ENCODE data around the gene LRATD1. TPM values are rescaled to one million over a fixed set of nuclear protein-coding genes. Genes with fewer than 3 reads are reported as not detected.
"Not testable (repeated sequence)": the region's sequence is repeated elsewhere in the genome, so short reads cannot be mapped to it uniquely, and the experiment has no call there.

Gene LRATD1
- polyA plus RNA-seq (ENCODE audit: insufficient read length) = 10.0 TPM

GRCh38 chr2:14632133-14632936, at the start of gene LRATD1:
Gene LRATD1 (plus strand): TSS chr2:14632717. CDS start chr2:14633980, 1,263 bp downstream.
- peak; percentile 36 for DNase-seq (ENCODE audit: low read depth)

DNA sequence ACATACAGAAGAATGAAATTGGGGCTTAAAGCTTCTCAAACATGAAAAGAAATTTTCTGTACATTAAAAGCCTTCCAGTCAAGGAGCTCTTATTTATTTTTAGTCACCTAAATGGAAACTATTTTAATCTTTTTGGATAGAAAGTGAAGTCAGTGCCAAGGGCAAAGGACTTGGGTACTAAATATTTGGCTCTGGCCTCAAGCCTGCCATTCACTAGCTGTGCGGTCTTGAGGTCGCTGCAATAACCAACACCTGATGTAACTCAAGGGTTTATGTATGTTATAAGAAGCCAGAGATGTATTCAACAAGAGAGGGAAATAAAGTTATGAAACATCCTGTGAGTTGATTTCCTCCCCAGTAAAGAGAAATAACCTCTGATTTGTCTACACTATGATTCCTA, 49.5 kb upstream of the LRATD1 start:
- no peak for DNase-seq (ENCODE audit: low read depth)

GRCh38 chr2:14583802-14584201, 48.7 kb upstream of the LRATD1 start:
- DNase-seq (ENCODE audit: low read depth) = no peak

- DNase-seq (ENCODE audit: low read depth) = no peak
Observed at GRCh38 chr2:14587119-14587518, 45.4 kb upstream of the LRATD1 start.

DNA sequence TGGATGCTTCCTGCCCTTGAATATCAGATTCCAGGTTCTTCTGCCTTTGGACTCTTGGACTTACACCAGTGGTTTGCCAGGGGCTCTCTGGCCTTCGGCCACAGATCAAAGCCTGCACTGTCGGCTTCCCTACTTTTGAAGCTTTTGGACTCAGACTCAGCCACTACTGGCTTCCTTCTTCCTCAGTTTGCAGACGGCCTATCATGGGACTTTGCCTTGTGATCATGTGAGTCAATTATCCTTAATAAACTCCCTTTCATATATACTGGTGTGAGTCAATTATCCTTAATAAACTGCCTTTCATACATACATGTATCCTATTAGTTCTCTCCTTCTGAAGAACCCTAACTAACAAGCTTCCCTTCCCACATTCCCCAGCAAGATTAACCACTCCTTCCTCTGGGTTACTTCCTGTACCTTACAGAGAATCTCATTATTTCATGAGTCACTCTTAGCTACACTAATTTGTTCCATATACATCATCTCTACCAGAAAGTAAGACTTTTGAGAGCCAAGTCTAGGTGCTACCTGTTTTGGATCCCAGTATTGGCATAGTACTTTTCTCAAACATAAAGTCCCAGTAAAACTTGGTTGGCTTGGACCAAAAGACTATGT, 31.3 kb upstream of the LRATD1 start:
- DNase-seq (ENCODE audit: low read depth) = no peak

DNA sequence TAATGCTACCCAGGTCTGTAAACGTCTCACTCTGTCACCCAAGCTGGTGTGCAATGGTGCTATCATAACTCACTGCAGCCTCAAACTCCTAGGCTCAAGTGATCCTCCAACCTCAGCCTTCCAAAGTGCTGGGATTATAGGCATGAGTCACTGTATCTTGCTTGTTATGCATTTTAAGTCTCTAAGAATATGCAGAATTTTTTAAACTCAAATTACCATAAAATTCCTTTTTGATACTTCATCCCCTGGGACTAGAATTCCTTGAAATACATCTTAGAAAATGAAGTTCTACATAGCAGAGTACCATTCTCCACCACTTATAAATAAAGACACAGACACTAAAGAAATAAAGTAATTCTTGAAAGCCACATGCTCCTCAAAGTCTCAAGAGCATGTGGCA, 30.2 kb upstream of the LRATD1 start:
- no peak for DNase-seq (ENCODE audit: low read depth)

GRCh38 chr2:14603676-14604075, 28.8 kb upstream of the LRATD1 start:
- no peak for DNase-seq (ENCODE audit: low read depth)

- DNase-seq (ENCODE audit: low read depth) = no peak
Observed at GRCh38 chr2:14608245-14608644, 24.3 kb upstream of the LRATD1 start.

DNA sequence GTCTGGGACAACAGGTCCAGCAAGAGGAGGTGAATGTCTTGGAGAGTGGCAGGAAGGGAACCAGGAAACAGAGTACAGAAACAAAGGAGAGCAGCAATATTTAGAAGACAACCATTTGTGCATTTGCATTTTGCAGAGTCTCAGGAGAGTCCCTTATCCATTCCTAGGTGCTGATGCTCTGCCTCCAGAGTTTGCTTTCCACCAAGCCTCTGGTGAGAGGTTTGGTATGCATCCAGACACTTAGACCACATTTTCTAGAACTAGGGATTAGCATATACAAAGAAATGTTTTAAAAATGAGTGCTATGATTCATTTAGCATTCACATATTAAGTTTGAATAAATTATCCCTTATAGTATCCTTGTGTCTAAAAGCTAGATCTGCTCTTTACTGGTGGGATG, 18.5 kb upstream of the LRATD1 start:
- no peak for DNase-seq (ENCODE audit: low read depth)

DNA sequence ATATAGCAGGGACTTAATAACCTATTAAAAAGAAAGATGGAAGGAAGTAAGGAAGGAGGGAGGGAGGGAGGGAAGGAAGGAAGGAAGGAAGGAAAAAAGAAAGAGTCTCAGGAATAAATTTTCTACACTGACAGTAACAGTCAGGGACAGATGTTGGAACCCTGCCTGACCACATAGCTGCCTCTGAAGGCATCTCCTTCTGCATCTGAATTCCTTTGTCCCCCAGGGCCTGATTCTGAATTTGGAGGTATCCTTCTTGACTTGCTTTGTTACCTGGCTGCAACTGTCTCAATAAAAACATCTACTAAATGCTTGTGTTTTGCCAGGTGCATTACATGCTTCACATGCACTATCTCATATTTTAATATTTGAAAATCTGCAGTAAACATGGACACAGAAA, 17.4 kb upstream of the LRATD1 start:
- no peak for DNase-seq (ENCODE audit: low read depth)

DNA sequence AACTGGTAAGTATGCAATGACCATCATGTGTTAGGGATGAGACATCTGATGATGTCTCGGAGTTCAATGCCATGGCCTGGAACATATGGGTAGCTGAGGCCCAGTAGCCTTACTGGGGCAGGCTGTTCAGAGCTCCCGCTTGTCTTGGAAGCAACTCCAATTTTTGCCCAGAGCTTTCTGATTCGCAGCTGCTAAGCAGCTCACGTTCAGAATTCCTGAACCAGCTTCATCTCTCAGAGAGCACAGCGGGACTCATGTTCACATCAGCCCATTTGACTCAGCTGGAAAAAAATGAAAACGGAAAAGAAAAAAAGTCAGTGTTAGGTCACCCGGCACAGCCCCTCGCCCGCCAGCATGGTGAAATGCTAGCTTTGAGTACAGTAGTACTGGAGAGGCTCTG, 16.8 kb upstream of the LRATD1 start:
- DNase-seq (ENCODE audit: low read depth) = no peak

DNA sequence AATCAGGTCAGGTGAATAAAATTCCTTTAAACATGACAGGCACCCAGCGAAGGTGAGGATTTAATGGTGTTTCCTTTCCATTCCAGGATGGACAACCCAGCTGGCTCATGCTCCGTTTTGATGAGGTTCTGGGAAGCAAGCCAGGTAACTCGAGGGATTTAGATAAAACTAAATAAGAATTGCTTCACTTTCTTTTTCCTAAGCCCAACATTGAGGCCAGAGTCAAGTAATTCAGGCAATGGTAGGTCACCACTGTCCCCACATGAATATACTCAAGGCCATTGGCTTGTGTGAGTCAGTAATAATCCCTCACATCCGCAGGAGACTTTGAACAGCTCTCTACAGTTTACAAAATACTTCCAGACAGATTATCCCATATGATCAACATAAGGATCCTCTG, 16.2 kb upstream of the LRATD1 start:
- DNase-seq (ENCODE audit: low read depth) = no peak

DNA sequence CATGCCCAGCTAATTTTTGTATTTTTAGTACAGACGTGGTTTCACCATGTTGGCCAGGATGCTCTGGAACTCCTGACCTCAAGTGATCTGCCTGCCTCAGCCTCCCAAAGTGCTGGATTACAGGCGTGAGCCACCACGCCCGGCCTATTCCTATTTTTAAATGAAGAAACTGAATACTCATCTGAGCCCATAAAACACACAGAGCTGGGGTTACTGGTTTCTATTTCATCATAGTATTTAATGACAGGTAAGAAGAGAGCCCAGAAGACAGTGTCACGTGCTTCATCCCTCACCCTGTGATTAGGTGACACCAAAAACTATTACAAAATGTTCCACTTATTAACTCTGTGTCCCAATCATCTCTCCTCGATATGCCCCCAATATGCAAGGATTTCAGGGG, 15.6 kb upstream of the LRATD1 start:
- DNase-seq (ENCODE audit: low read depth) = no peak

- DNase-seq (ENCODE audit: low read depth) = no peak
Observed at GRCh38 chr2:14619441-14619840, 13.1 kb upstream of the LRATD1 start.

- DNase-seq (ENCODE audit: low read depth) = no peak
Observed at GRCh38 chr2:14621114-14621513, 11.4 kb upstream of the LRATD1 start.

GRCh38 chr2:14621906-14622549, 10.5 kb upstream of the LRATD1 start:
- no peak for DNase-seq (ENCODE audit: low read depth)

- not testable (repeated sequence) for DNase-seq (ENCODE audit: low read depth)
Observed at GRCh38 chr2:14622550-14622939, 10.0 kb upstream of the LRATD1 start.

GRCh38 chr2:14623237-14623636, 9.3 kb upstream of the LRATD1 start:
- no peak for DNase-seq (ENCODE audit: low read depth)

DNA sequence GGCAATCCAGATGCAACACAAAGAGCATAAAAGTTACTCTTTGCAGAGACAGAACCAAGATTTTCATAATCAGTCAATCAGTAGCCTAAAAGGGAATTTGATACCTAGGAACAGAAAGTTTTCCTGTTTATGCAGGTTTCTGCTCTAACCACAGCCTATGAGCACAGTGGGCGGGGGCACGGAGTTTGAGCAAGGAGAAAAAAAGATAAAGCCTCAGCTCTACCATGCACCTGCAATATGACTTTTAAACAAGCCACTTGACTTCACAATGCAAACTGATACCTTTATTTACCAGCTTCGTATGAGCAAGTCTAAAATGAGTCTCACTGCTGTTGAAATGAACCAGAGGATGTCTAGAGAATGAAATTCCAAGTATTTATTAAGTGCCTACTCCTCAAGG, 5.6 kb upstream of the LRATD1 start:
- no peak for DNase-seq (ENCODE audit: low read depth)

GRCh38 chr2:14628901-14629300, 3.6 kb upstream of the LRATD1 start:
- no peak for DNase-seq (ENCODE audit: low read depth)

- DNase-seq (ENCODE audit: low read depth) = no peak
Observed at GRCh38 chr2:14631406-14632040, 994 bp upstream of the LRATD1 start.

- DNase-seq (ENCODE audit: low read depth) = no peak
Observed at GRCh38 chr2:14633061-14633460, 544 bp downstream of the LRATD1 start.

All from forelimb muscle (tissue), 1 donor.